Choroid plexus epithelial cell (primary cell): Measurements from ENCODE around the gene GNAI2.
"Not testable (repeated sequence)": the region's sequence is repeated elsewhere in the genome, so short reads cannot be mapped to it uniquely, and the experiment has no call there.

ENCODE experiments used
- DNase-seq: peaks from one replicate; pipeline ENCODE4 v3.0.0-alpha.2; 2010; ENCODE audit warnings: low read depth
- H3K4me3 ChIP-seq: 2 replicates; pipeline ENCODE4 v1.5.1; 2011; ENCODE audit warnings: low read depth, mild to moderate bottlenecking, control low read depth, low read length, moderate library complexity
- CTCF ChIP-seq: conservative IDR thresholded peaks from 2 replicates; pipeline ENCODE4 v1.5.1; 2011; ENCODE audit warnings: low read depth, mild to moderate bottlenecking, control low read depth, inconsistent platforms, low read length, moderate library complexity

The GNAI2 gene

DNA sequence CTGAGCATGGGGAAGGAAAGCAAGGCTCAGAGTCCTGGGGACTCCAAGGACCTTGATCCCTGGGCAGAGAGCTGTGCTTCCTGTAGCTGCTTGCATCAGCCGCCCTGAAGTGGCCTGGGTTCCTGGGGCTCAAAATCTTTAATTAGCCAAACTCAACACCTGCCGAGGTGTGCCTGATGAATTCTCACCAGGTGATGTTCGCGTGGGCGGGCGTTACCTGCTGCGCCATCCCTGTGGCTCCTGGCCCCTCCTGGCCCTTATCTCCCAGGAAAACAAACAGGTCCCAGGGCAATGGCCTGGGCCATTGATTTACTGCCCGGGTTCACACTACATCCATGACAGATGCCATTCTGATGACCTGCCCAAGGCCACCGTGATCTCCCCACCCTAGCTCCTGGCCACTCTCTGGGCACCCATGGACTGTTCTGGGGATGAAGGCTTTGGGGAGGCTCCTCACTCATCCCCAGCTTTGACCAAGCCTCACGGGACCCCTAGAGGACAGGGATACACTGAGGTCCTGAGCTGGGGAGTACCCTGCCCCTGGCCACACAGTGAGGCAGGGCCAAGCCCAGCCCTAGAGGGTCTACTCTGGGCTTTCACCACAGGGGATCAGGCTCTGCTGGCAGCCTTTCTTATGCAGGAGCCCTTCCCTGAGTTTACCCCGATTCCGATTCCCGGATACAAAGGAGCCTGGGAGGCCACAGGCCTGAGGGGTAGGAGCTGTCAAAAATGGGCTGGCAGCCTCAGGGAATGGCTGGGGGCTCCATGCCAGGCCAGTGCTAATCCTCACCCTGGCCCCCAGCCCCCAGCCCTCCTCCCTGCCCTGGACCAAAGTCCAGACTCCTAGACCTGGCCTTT lies 25.3 kb upstream of the GNAI2 start:
- TF ChIP-seq CTCF = no peak
- H3K4me3 ChIP-seq = no peak overlapping the region
- DNase-seq = no peak

- H3K4me3 ChIP-seq, DNase-seq: not testable (repeated sequence)
Observed at GRCh38 chr3:50211368-50211717, 24.7 kb upstream of the GNAI2 start.

DNA sequence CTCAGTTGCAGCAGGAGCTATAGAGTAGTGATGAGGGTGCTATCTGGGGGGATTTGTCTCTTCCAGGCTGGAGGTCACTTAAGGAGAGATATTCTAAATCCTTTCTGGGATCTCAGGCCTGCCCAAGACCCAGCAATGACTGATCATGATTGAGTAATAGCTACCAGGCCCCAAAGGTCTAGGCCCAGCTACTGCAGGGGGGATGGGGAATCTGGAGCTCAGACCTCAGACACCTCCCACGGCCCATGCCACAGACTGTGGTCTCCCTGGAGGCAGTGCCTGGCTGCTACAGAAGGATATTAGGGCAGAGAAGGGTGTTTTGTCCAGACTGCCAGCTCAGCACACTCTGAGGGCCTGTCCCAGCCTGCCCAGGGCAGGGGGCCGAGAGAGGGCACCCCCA lies 24.1 kb upstream of the GNAI2 start:
- no peak for TF ChIP-seq CTCF
- H3K4me3 ChIP-seq = no peak overlapping the region
- DNase-seq = peak; percentile 32

- no peak overlapping the region for H3K4me3 ChIP-seq
- no peak for DNase-seq
- TF ChIP-seq CTCF = no peak
Observed at GRCh38 chr3:50212502-50212901, 23.5 kb upstream of the GNAI2 start.

- H3K4me3 ChIP-seq = no peak overlapping the region
- DNase-seq = no peak
Observed at GRCh38 chr3:50212971-50213370, 23.0 kb upstream of the GNAI2 start.

GRCh38 chr3:50213373-50213772 lies 22.6 kb upstream of the GNAI2 start:
- no peak for TF ChIP-seq CTCF
- no peak overlapping the region for H3K4me3 ChIP-seq
- DNase-seq = no peak

More at GRCh38 chr3:50212971-50213370, 23.0 kb upstream of the GNAI2 start:
- TF ChIP-seq CTCF = no peak

GRCh38 chr3:50214824-50215223 lies 21.2 kb upstream of the GNAI2 start:
- DNase-seq = no peak
- no peak overlapping the region for H3K4me3 ChIP-seq
- TF ChIP-seq CTCF = no peak
